ENCODE data around the gene NDUFA13.

NDUFA13 gene

GRCh38 chr19:19523177-19523576, 7.2 kb downstream of the NDUFA13 start:
- Histone ChIP-seq H3K79me2 (ENCODE audit: low read length) (peaks cover 31% of the 10 kb centered on the region), H3K36me3 (replicated peaks; ENCODE audit: insufficient read depth, low read length) (no peaks in the 10 kb centered on the region), H3K4me2 (ENCODE audit: low read depth, low read length) (no peak overlapping the region), H3K4me3 (ENCODE audit: low read length) (no peak overlapping the region), H3K27me3 (replicated peaks; ENCODE audit: insufficient read depth, low read length) (no peaks in the 10 kb centered on the region), H3K9me2 (replicated peaks; ENCODE audit: insufficient read depth, low read length) (no peaks in the 10 kb centered on the region), H3F3A (ENCODE audit: insufficient read depth, low read length) (no peaks in the 10 kb centered on the region), H3K9ac (ENCODE audit: low read length) (no peak overlapping the region), H2AFZ (ENCODE audit: low read length) (no peak overlapping the region), H4K20me1 (ENCODE audit: insufficient read depth, low read length) (no peaks in the 10 kb centered on the region), H3K9me3 (replicated peaks; ENCODE audit: insufficient read depth, low read length) (no peaks in the 10 kb centered on the region), H3K27ac (ENCODE audit: low read length) (no peak overlapping the region), H3K4me1 (ENCODE audit: low read length) (no peaks in the 10 kb centered on the region)
- DNase-seq = no peak
- TF ChIP-seq EZH2 (optimal IDR thresholded peaks at IDR 0.05; ENCODE audit: low read depth, low read length) (no peak), CTCF (IDR thresholded peaks at IDR 0.05; ENCODE audit: low read length) (no peak), EZH2phosphoT487 (IDR thresholded peaks at IDR 0.05; ENCODE audit: low read length) (no peak)

- Histone ChIP-seq H2AFZ (ENCODE audit: low read length) (no peak overlapping the region), H3K4me3 (ENCODE audit: low read length) (no peak overlapping the region), H3K9me3 (replicated peaks; ENCODE audit: insufficient read depth, low read length) (no peaks in the 10 kb centered on the region), H3K4me1 (ENCODE audit: low read length) (no peaks in the 10 kb centered on the region), H3K36me3 (replicated peaks; ENCODE audit: insufficient read depth, low read length) (no peaks in the 10 kb centered on the region), H3K4me2 (ENCODE audit: low read depth, low read length) (no peak overlapping the region), H3F3A (ENCODE audit: insufficient read depth, low read length) (no peaks in the 10 kb centered on the region), H3K27me3 (replicated peaks; ENCODE audit: insufficient read depth, low read length) (no peaks in the 10 kb centered on the region), H3K9me2 (replicated peaks; ENCODE audit: insufficient read depth, low read length) (no peaks in the 10 kb centered on the region), H3K9ac (ENCODE audit: low read length) (no peak overlapping the region), H3K27ac (ENCODE audit: low read length) (no peak overlapping the region), H3K79me2 (ENCODE audit: low read length) (peaks cover 29% of the 10 kb centered on the region), H4K20me1 (ENCODE audit: insufficient read depth, low read length) (no peaks in the 10 kb centered on the region)
- no peak for DNase-seq
- TF ChIP-seq EZH2 (optimal IDR thresholded peaks at IDR 0.05; ENCODE audit: low read depth, low read length) (no peak), EZH2phosphoT487 (IDR thresholded peaks at IDR 0.05; ENCODE audit: low read length) (no peak), CTCF (IDR thresholded peaks at IDR 0.05; ENCODE audit: low read length) (no peak)
Measured at GRCh38 chr19:19524053-19524452, 8.0 kb downstream of the NDUFA13 start.

GRCh38 chr19:19525611-19526380, 9.8 kb downstream of the NDUFA13 start:
- Histone ChIP-seq H3K79me2 (ENCODE audit: low read length) (peaks cover 13% of the 10 kb centered on the region), H3F3A (ENCODE audit: insufficient read depth, low read length) (no peaks in the 10 kb centered on the region), H2AFZ (ENCODE audit: low read length) (no peak overlapping the region), H3K4me1 (ENCODE audit: low read length) (no peaks in the 10 kb centered on the region), H4K20me1 (ENCODE audit: insufficient read depth, low read length) (no peaks in the 10 kb centered on the region), H3K9me2 (replicated peaks; ENCODE audit: insufficient read depth, low read length) (no peaks in the 10 kb centered on the region), H3K9me3 (replicated peaks; ENCODE audit: insufficient read depth, low read length) (no peaks in the 10 kb centered on the region), H3K4me2 (ENCODE audit: low read depth, low read length) (no peak overlapping the region), H3K27me3 (replicated peaks; ENCODE audit: insufficient read depth, low read length) (no peaks in the 10 kb centered on the region), H3K36me3 (replicated peaks; ENCODE audit: insufficient read depth, low read length) (no peaks in the 10 kb centered on the region), H3K27ac (ENCODE audit: low read length) (no peak overlapping the region), H3K4me3 (ENCODE audit: low read length) (no peak overlapping the region), H3K9ac (ENCODE audit: low read length) (no peak overlapping the region)
- DNase-seq = no peak
- no peak for TF ChIP-seq EZH2phosphoT487 (IDR thresholded peaks at IDR 0.05; ENCODE audit: low read length)
- TF ChIP-seq CTCF (IDR thresholded peaks at IDR 0.05; ENCODE audit: low read length) = no peak
- no peak for TF ChIP-seq EZH2 (optimal IDR thresholded peaks at IDR 0.05; ENCODE audit: low read depth, low read length)
